Caki2 (cell line): ENCODE results near the gene HEPN1. TPM values are rescaled to one million over a fixed set of nuclear protein-coding genes. Genes with fewer than 3 reads are reported as not detected.

ENCODE experiments used
- DNase-seq: peaks from one replicate; pipeline ENCODE4 v3.0.0-alpha.2; 2015; ENCODE audit warnings: low read depth
- in situ Hi-C: cut with HindIII; loops from 2 replicates; pipeline ENCODE4 v1.10.0; 2016; ENCODE audit warnings: low sequenced_read_pairs, low pct_unique_long_range_greater_than_20kb, mixed read lengths
- total RNA-seq: library from RNA; depleted of rRNA; stranded (reverse); fragments of >200 nt; shearing (Covaris generic); gene quantifications from 2 replicates; pipeline ENCODE4 v1.2.3, GENCODE V29; 2014; ENCODE audit warnings: low replicate concordance

Gene HEPN1
- total RNA-seq, 1 experiment from 2014 or later: not detected

DNA sequence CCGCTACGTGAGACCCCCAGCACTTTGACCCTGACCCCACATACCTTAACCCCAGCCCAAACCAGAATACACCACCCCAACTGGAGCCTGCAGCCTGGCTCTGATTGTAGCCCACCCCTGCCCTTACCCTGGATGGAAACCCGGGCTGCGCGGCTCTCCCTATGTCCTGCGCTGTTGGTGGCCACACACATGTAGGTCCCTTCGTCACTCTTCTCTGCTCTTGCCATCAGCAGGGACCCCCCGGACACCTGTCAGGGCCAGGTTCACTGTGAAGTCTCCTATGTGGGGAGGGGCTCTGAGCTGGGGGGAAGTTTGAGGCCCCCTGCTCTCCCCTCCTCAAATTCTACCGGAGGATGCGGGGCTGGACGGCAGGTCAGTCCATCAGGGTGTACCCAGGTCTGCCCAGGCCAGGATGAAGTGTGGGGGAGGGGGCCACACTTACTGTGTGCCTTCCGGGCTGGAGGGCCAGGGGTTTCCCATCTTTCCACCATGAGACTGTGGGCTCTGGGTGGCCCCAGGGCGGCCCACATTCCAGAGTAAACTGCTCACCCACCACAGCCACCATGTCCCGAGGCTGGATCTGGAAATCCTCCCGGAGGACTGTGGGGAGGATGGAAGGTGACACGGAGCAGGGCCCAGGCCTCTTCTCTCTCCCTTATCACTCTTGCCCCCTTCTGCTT, 22.8 kb upstream of the HEPN1 start:
- DNase-seq: no peak
- in situ Hi-C loops: no loop called here

GRCh38 chr11:124896821-124897391, 22.1 kb upstream of the HEPN1 start:
- DNase-seq: no peak
- in situ Hi-C loops: no loop called here

DNA sequence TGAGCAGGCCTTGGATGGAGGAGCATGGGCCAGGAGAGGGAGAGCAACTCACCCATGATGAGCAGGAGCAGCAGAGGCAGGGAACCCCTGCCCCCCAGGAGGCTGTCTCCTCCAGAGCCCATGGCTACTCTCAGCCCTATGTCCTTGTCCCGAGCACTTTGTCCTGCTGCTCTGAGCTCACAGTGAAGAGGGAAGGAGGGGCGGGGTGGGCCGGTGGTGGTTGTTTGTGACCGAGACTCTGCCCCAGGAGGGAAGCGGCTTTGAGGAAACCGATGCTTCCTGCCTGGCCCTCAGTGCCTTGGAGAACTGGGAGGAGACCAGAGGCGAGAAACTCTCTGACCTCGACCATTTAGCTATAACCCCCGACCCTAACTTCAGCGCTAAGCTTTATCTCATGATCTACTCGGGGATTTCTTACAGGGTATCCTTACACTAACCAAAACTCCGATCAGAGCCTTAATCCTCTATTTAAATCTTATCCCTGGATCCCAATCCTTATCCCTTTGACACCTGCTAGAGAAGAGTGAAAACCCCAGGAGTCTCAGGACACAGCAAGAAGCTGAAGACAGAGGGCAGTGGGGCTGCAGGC, 21.3 kb upstream of the HEPN1 start, which contains the start of gene ROBO4:
ROBO4 (minus strand) TSS at position 192 of the 589 bp plus-strand sequence; CDS start at position 122, 70 bp downstream.
- DNase-seq: no peak
- in situ Hi-C loops: no loop called here

DNA sequence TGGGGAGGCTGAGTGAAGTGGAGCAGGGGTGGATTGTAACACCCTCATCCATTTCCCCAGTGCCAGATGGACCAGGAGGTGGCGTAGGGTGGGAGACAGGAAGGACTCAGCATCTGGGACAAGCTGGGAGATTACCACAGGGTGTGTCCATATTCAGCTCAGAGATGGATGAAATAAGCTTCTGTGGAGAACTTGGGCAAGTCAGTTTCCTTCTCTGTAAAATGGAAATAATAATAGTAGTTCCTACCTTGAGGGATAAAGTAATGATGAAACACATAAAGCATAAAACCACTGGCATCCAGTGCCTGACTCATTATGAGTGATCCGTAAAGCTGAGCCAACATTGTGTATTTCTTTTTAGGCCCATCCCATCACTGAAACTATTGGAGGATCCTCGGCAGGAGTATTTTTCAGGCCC, 20.8 kb upstream of the HEPN1 start:
- DNase-seq: peak; percentile 39
- in situ Hi-C loops: no loop called here

GRCh38 chr11:124898711-124899110, 20.3 kb upstream of the HEPN1 start:
- DNase-seq: no peak

GRCh38 chr11:124899383-124900145, 19.5 kb upstream of the HEPN1 start:
- in situ Hi-C loops: no loop called here
- no peak for DNase-seq

More at GRCh38 chr11:124898711-124899110, 20.3 kb upstream of the HEPN1 start:
- in situ Hi-C loops: no loop called here

- DNase-seq: peak; percentile 41
- in situ Hi-C loops: no loop called here
Measured at GRCh38 chr11:124900464-124900863, 18.6 kb upstream of the HEPN1 start.

GRCh38 chr11:124902616-124903015, 16.4 kb upstream of the HEPN1 start:
- no peak for DNase-seq
- in situ Hi-C loops: no loop called here

- in situ Hi-C loops: no loop called here
- no peak for DNase-seq
Measured at GRCh38 chr11:124915541-124916369, 3.3 kb upstream of the HEPN1 start.

DNA sequence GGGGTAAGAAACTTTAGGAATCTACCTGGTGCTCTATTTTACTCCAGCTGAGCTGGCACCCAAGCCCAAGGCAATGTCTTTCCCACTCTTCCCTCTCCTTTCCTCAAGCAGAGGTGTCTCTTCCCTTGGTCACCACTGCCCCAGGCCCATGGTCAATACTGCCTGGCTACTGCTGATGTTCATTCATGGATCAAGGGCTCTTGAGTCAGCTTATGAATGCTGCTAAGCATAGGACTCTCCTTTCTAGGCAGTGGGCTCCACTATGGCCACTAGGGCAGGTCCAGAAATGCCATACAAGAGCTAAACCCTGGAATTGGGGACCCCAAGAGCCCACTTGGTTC, 2.7 kb upstream of the HEPN1 start:
- in situ Hi-C loops: no loop called here
- DNase-seq: no peak

DNA sequence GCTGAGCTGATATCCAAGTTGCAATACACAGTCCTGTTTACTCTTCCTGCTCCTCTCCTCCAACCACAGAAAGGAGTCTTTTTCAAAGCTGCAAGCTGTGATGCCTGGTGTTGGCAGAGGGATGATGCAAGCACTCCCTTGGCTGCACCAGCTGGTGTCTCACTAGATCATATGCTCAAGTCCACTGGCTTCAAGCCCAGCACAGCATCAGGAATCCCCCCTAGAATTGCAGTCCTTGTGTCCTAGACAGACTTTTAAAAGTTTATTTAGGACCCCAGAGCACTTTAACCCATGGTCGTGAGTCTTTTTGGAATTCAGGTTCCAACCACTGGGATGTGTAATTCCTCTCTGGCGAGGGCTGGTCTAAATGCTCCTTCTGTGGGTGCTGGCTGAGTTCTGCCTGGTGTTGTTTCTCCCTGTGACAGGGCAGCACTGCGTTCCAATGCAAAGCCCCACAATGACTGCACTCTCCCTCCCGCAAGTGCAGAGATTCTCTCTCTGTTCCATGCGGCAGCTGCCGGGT, 1.9 kb upstream of the HEPN1 start:
- no peak for DNase-seq
- in situ Hi-C loops: no loop called here

GRCh38 chr11:124919898-124920297, 848 bp downstream of the HEPN1 start:
- in situ Hi-C loops: no loop called here
- DNase-seq: no peak

DNA sequence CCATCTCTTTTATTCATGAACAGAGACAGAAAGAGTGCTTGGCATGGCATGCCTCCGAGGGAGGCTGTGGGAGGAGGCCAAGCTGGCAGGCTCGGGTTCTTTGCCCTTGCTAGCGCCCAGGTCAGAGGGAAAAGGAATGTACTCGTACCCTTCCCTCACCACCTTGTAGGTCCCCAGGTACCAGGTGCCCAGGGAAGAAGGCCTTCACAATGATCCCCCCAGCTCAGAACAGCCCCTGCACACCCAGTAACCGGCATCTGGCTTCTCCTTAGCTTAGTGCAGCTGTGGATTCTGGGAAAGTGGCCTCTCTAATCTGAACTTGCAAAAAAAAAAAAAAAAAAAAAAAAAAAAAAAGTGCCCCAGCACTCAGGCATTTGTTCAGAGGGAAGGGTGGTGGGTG, 1.3 kb downstream of the HEPN1 start:
- DNase-seq: no peak
- in situ Hi-C loops: no loop called here

GRCh38 chr11:124920870-124921609, 2.0 kb downstream of the HEPN1 start:
- no peak for DNase-seq
- in situ Hi-C loops: no loop called here

DNA sequence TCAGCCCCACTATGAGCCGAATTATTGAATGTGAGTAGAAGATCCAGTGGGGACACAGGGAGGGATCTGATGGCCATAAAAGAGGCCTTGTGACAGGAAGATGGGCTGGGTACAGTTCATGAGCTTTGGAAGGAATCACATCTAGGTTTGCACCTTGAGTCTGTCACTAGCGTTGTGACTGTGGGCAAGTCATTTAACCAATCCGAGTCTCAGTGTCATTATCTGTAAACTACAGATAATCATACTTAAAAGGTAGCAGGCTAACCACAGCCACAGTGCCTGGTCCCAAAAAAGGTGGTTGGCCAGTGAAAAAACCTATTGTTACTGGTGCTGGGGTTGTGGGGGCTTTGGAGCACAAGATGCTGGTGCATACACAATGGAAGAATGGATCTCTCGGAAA, 3.8 kb downstream of the HEPN1 start:
- in situ Hi-C loops: no loop called here
- DNase-seq: no peak

DNA sequence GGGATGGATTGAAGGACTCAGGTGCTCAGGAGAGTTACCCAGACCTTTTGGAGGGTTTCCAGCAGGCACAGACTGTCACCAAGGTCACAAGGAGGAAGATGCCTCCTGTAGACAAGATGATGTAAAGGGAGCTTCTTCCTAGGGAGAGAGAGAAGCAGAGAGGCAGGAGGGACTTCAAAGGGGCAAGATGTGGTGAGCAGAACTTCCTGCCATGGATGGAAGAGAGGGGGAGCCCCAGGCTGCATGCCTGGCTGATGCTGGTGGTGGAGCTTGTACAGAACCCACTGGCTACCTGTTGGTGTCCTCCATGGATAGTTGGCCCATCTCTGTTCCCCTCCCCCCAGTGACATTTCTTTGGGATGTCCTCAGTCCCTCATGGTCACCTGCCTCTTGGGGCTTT, 4.2 kb downstream of the HEPN1 start:
- in situ Hi-C loops: no loop called here
- no peak for DNase-seq

DNA sequence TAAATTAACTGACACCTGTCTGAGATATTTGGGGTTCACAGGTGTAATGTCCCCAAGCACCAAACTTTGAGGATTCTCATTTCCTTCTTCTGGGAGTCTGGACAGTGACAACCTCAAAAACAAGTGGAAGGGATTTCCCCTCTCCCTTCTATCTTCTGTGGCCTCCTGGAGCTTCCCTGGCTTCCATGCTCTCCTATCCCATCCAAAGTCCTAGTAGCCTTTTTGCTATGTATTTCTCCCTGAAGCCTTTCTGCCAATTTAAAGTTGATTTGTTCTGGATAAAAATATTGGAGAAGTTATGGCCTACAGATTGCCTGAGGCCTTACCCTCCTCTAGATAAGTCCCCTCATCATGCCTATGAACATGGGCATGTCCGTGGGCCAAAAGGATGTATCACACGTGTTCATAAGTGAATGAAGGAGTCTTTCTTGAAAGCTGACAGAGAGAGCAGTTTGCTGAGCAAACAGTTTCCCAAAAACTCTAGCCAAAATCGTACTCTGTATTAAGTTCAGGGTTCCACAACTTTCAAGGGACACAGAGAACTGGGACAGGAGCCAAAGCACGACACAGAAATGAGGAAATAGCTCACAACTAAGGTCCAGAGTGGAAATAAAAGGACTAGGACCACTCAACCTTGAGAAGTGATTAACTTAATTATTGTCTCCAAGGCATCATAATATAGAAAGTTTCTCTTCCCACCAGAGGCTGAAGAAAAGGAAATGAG, 10.1 kb downstream of the HEPN1 start:
- in situ Hi-C loops: no loop called here
- DNase-seq: no peak
